ENCODE results near the gene ALDH4A1. TPM values are rescaled to one million over a fixed set of nuclear protein-coding genes. Genes with fewer than 3 reads are reported as not detected.

Gene ALDH4A1
- total and polyA plus RNA-seq, 2 donors = 12.3 to 24.6 TPM

DNA sequence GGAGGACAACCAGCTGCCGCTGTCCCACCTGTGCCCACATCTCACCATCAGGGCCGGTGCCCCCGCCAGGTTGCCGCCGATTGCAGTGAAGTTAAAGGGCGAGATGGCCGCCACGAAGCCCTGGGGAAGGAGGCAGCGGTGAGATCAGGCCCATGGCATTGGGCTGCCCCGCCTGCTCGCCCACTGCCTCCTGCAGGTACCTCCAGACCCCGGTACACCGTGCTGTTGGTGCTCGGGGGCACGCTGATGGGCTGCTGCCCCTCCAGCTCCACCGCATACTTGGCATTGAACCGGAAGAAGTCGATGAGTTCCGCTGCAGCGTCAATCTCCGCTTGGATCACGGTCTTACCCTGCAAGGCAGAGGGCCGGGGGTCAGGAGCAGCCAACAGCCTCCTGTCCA, 19.3 kb downstream of the ALDH4A1 start:
- no peaks in the 10 kb centered on the region for H3K27me3 ChIP-seq (ENCODE audit: control insufficient read depth in 2 of 2, insufficient read depth in 1 of 2, low read length in 1 of 2)
- H3K4me1 ChIP-seq (ENCODE audit: control insufficient read depth in 2 of 2, insufficient read depth in 2 of 2, low read length in 2 of 2) = no peaks in the 10 kb centered on the region
- peaks cover 0 to 10% of the 10 kb centered on the region in 2 donors for H3K36me3 ChIP-seq (ENCODE audit: control insufficient read depth in 2 of 2, insufficient read depth in 2 of 2, low read length in 1 of 2)
- WGBS = 98% methylated on average over 23 of the region's 23 CpGs
- H3K27ac ChIP-seq (ENCODE audit: low read depth in 1 of 2, low read length in 1 of 2) = no peak overlapping the region
- DNase-seq (ENCODE audit: low read depth in 6 of 9, low spot score in 9 of 9) = no peak
- no peaks in the 10 kb centered on the region for H3K9me3 ChIP-seq (ENCODE audit: control insufficient read depth in 2 of 2, insufficient read depth in 1 of 2, low read length in 1 of 2)
- H3K4me3 ChIP-seq (ENCODE audit: low read length in 2 of 2) = no peak overlapping the region

GRCh38 chr1:18882486-18882885, 19.9 kb downstream of the ALDH4A1 start:
- no peak overlapping the region for H3K4me3 ChIP-seq (ENCODE audit: low read length in 2 of 2)
- H3K9me3 ChIP-seq (ENCODE audit: control insufficient read depth in 2 of 2, insufficient read depth in 1 of 2, low read length in 1 of 2) = no peaks in the 10 kb centered on the region
- peaks cover 0 to 7% of the 10 kb centered on the region in 2 donors for H3K36me3 ChIP-seq (ENCODE audit: control insufficient read depth in 2 of 2, insufficient read depth in 2 of 2, low read length in 1 of 2)
- 92% methylated on average over 8 of the region's 8 CpGs for WGBS
- no peak overlapping the region for H3K27ac ChIP-seq (ENCODE audit: low read depth in 1 of 2, low read length in 1 of 2)
- no peaks in the 10 kb centered on the region for H3K27me3 ChIP-seq (ENCODE audit: control insufficient read depth in 2 of 2, insufficient read depth in 1 of 2, low read length in 1 of 2)
- no peaks in the 10 kb centered on the region for H3K4me1 ChIP-seq (ENCODE audit: control insufficient read depth in 2 of 2, insufficient read depth in 2 of 2, low read length in 2 of 2)
- no peak for DNase-seq (ENCODE audit: low read depth in 6 of 9, low spot score in 9 of 9)

- 94% methylated on average over 24 of the region's 24 CpGs for WGBS
- H3K27ac ChIP-seq (ENCODE audit: low read depth in 1 of 2, low read length in 1 of 2) = no peak overlapping the region
- no peaks in the 10 kb centered on the region for H3K9me3 ChIP-seq (ENCODE audit: control insufficient read depth in 2 of 2, insufficient read depth in 1 of 2, low read length in 1 of 2)
- H3K27me3 ChIP-seq (ENCODE audit: control insufficient read depth in 2 of 2, insufficient read depth in 1 of 2, low read length in 1 of 2) = no peaks in the 10 kb centered on the region
- H3K4me1 ChIP-seq (ENCODE audit: control insufficient read depth in 2 of 2, insufficient read depth in 2 of 2, low read length in 2 of 2) = no peaks in the 10 kb centered on the region
- H3K36me3 ChIP-seq (ENCODE audit: control insufficient read depth in 2 of 2, insufficient read depth in 2 of 2, low read length in 1 of 2) = peaks cover 0 to 7% of the 10 kb centered on the region in 2 donors
- H3K4me3 ChIP-seq (ENCODE audit: low read length in 2 of 2) = no peak overlapping the region
- DNase-seq (ENCODE audit: low read depth in 6 of 9, low spot score in 9 of 9) = no peak
These were observed 20.5 kb downstream of the ALDH4A1 start for GRCh38 chr1:18881642-18882431.

DNA sequence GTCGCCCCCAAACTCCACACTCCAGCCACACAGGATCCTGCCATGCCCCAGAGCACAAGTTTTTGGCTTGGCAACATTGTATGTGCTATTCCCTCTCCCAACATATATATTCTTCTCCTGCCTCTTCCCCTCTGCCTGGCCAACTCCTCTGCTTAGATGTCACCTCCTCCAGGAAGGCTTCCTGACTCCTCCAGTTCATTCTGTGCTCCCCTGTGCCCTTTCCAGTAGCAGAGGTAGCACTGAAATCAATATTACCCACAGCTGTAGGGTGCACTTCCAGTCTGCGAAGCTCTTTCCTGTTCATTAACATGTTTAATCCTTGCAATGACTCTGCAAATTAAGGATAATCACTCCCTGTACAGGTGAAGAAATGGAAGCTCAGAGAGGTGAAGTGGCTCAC, 21.2 kb downstream of the ALDH4A1 start:
- over 99% methylated on average over 2 of the region's 2 CpGs for WGBS
- Histone ChIP-seq H3K9me3 (ENCODE audit: control insufficient read depth in 2 of 2, insufficient read depth in 1 of 2, low read length in 1 of 2) (no peaks in the 10 kb centered on the region), H3K36me3 (ENCODE audit: control insufficient read depth in 2 of 2, insufficient read depth in 2 of 2, low read length in 1 of 2) (peaks cover 0 to 7% of the 10 kb centered on the region in 2 donors), H3K27me3 (ENCODE audit: control insufficient read depth in 2 of 2, insufficient read depth in 1 of 2, low read length in 1 of 2) (no peaks in the 10 kb centered on the region), H3K4me1 (ENCODE audit: control insufficient read depth in 2 of 2, insufficient read depth in 2 of 2, low read length in 2 of 2) (no peaks in the 10 kb centered on the region), H3K27ac (ENCODE audit: low read depth in 1 of 2, low read length in 1 of 2) (no peak overlapping the region), H3K4me3 (ENCODE audit: low read length in 2 of 2) (no peak overlapping the region)
- DNase-seq (ENCODE audit: low read depth in 6 of 9, low spot score in 9 of 9) = no peak

- H3K9me3 ChIP-seq (ENCODE audit: control insufficient read depth in 2 of 2, insufficient read depth in 1 of 2, low read length in 1 of 2) = no peaks in the 10 kb centered on the region
- no peak overlapping the region for H3K4me3 ChIP-seq (ENCODE audit: low read length in 2 of 2)
- H3K36me3 ChIP-seq (ENCODE audit: control insufficient read depth in 2 of 2, insufficient read depth in 2 of 2, low read length in 1 of 2) = peaks cover 0 to 7% of the 10 kb centered on the region in 2 donors
- H3K4me1 ChIP-seq (ENCODE audit: control insufficient read depth in 2 of 2, insufficient read depth in 2 of 2, low read length in 2 of 2) = no peaks in the 10 kb centered on the region
- WGBS = 92% methylated on average over 1 of the region's 1 CpG
- no peaks in the 10 kb centered on the region for H3K27me3 ChIP-seq (ENCODE audit: control insufficient read depth in 2 of 2, insufficient read depth in 1 of 2, low read length in 1 of 2)
- no peak for DNase-seq (ENCODE audit: low read depth in 6 of 9, low spot score in 9 of 9)
- H3K27ac ChIP-seq (ENCODE audit: low read depth in 1 of 2, low read length in 1 of 2) = no peak overlapping the region
These were observed 21.8 kb downstream of the ALDH4A1 start for GRCh38 chr1:18880585-18880984.

GRCh38 chr1:18879791-18880309, 22.5 kb downstream of the ALDH4A1 start:
- Histone ChIP-seq H3K27me3 (ENCODE audit: control insufficient read depth in 2 of 2, insufficient read depth in 1 of 2, low read length in 1 of 2) (no peaks in the 10 kb centered on the region), H3K27ac (ENCODE audit: low read depth in 1 of 2, low read length in 1 of 2) (no peak overlapping the region), H3K4me3 (ENCODE audit: low read length in 2 of 2) (no peak overlapping the region), H3K4me1 (ENCODE audit: control insufficient read depth in 2 of 2, insufficient read depth in 2 of 2, low read length in 2 of 2) (no peaks in the 10 kb centered on the region), H3K9me3 (ENCODE audit: control insufficient read depth in 2 of 2, insufficient read depth in 1 of 2, low read length in 1 of 2) (no peaks in the 10 kb centered on the region), H3K36me3 (ENCODE audit: control insufficient read depth in 2 of 2, insufficient read depth in 2 of 2, low read length in 1 of 2) (peaks cover 0 to 7% of the 10 kb centered on the region in 2 donors)
- no peak for DNase-seq (ENCODE audit: low read depth in 6 of 9, low spot score in 9 of 9)
- WGBS = 94% methylated on average over 21 of the region's 21 CpGs

- 92% methylated on average over 12 of the region's 12 CpGs for WGBS
- H3K27ac ChIP-seq (ENCODE audit: low read depth in 1 of 2, low read length in 1 of 2) = no peak overlapping the region
- DNase-seq (ENCODE audit: low read depth in 6 of 9, low spot score in 9 of 9) = no peak
- H3K36me3 ChIP-seq (ENCODE audit: control insufficient read depth in 2 of 2, insufficient read depth in 2 of 2, low read length in 1 of 2) = peaks cover 0 to 7% of the 10 kb centered on the region in 2 donors
- H3K4me1 ChIP-seq (ENCODE audit: control insufficient read depth in 2 of 2, insufficient read depth in 2 of 2, low read length in 2 of 2) = no peaks in the 10 kb centered on the region
- no peak overlapping the region for H3K4me3 ChIP-seq (ENCODE audit: low read length in 2 of 2)
- no peaks in the 10 kb centered on the region for H3K9me3 ChIP-seq (ENCODE audit: control insufficient read depth in 2 of 2, insufficient read depth in 1 of 2, low read length in 1 of 2)
- no peaks in the 10 kb centered on the region for H3K27me3 ChIP-seq (ENCODE audit: control insufficient read depth in 2 of 2, insufficient read depth in 1 of 2, low read length in 1 of 2)
These were observed 23.1 kb downstream of the ALDH4A1 start for GRCh38 chr1:18879215-18879790.

DNA sequence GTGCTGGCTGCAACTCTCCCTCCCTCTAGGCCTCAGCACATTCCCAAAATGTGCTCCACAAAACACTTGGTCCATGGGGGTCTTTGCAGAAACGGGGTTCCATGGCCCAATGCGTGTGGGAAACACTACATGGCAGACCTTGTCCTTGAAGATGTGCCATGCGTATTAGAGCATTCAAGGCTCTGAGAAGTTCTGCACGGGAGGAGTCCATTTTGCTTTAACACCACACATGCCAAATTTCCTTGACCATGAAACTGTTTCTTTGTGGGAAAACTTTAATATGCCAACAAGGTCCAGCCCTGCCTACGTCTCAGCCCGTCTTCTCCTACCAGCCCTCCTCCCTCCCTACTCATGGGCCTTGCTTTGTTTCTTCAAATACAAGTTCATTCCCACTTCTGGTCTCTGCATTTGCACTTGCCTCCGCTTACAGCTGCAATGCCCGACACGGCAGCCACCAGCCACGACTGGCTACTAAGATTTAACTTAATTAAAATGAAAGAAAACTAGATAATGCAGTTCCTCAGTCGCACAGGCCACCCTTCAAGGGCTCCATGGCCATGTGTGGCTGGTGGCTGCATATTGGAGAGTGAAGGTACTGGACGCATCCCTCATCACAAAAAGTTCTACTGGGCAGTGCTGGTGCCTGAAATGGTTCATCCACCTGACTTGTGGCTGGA, 23.7 kb downstream of the ALDH4A1 start:
- Histone ChIP-seq H3K36me3 (ENCODE audit: control insufficient read depth in 2 of 2, insufficient read depth in 2 of 2, low read length in 1 of 2) (peaks cover 0 to 7% of the 10 kb centered on the region in 2 donors), H3K27ac (ENCODE audit: low read depth in 1 of 2, low read length in 1 of 2) (no peak overlapping the region), H3K27me3 (ENCODE audit: control insufficient read depth in 2 of 2, insufficient read depth in 1 of 2, low read length in 1 of 2) (no peaks in the 10 kb centered on the region), H3K4me3 (ENCODE audit: low read length in 2 of 2) (no peak overlapping the region), H3K4me1 (ENCODE audit: control insufficient read depth in 2 of 2, insufficient read depth in 2 of 2, low read length in 2 of 2) (no peaks in the 10 kb centered on the region), H3K9me3 (ENCODE audit: control insufficient read depth in 2 of 2, insufficient read depth in 1 of 2, low read length in 1 of 2) (no peaks in the 10 kb centered on the region)
- no peak for DNase-seq (ENCODE audit: low read depth in 6 of 9, low spot score in 9 of 9)
- WGBS = 92% methylated on average over 12 of the region's 12 CpGs

- H3K4me3 ChIP-seq (ENCODE audit: low read length in 2 of 2) = no peak overlapping the region
- no peak for DNase-seq (ENCODE audit: low read depth in 6 of 9, low spot score in 9 of 9)
- no peaks in the 10 kb centered on the region for H3K9me3 ChIP-seq (ENCODE audit: control insufficient read depth in 2 of 2, insufficient read depth in 1 of 2, low read length in 1 of 2)
- H3K27me3 ChIP-seq (ENCODE audit: control insufficient read depth in 2 of 2, insufficient read depth in 1 of 2, low read length in 1 of 2) = no peaks in the 10 kb centered on the region
- 97% methylated on average over 35 of the region's 35 CpGs for WGBS
- no peaks in the 10 kb centered on the region for H3K4me1 ChIP-seq (ENCODE audit: control insufficient read depth in 2 of 2, insufficient read depth in 2 of 2, low read length in 2 of 2)
- H3K36me3 ChIP-seq (ENCODE audit: control insufficient read depth in 2 of 2, insufficient read depth in 2 of 2, low read length in 1 of 2) = peaks cover 0 to 2% of the 10 kb centered on the region in 2 donors
- H3K27ac ChIP-seq (ENCODE audit: low read depth in 1 of 2, low read length in 1 of 2) = no peak overlapping the region
These were observed 25.1 kb downstream of the ALDH4A1 start for GRCh38 chr1:18877282-18877681.

All from thymus (tissue), 11 donors.